H9 (cell line): ENCODE results near the gene DOCK1. TPM values are rescaled to one million over a fixed set of nuclear protein-coding genes. Genes with fewer than 3 reads are reported as not detected.

Source experiments
- DNase-seq: peaks from one replicate; pipeline ENCODE4 v3.0.0-alpha.2; 2017
- H2AFZ ChIP-seq: one replicate; pipeline ENCODE4 v1.6.1; 2013; ENCODE audit warnings: mild to moderate bottlenecking, low read length, control low read depth, moderate library complexity
- H2AK5ac ChIP-seq: 2 replicates; pipeline ENCODE4 v1.6.1; 2013; ENCODE audit warnings: low read length, control low read depth, mixed read lengths; ENCODE audit not compliant: insufficient read length
- H2BK120ac ChIP-seq: one replicate; pipeline ENCODE4 v1.6.1; 2013; ENCODE audit warnings: low read depth, mild to moderate bottlenecking, low read length, control low read depth, inconsistent platforms; ENCODE audit not compliant: poor library complexity, severe bottlenecking
- H2BK12ac ChIP-seq: 2 replicates; pipeline ENCODE4 v1.6.1; 2013; ENCODE audit warnings: low read length, control low read depth, mixed read lengths, low read depth; ENCODE audit not compliant: insufficient read length
- H2BK15ac ChIP-seq: 2 replicates; pipeline ENCODE4 v1.6.1; 2013; ENCODE audit warnings: low read depth, low read length, control low read depth
- H2BK20ac ChIP-seq: one replicate; pipeline ENCODE4 v1.6.1; 2013; ENCODE audit warnings: low read depth, mild to moderate bottlenecking, low read length, control low read depth, inconsistent platforms; ENCODE audit not compliant: poor library complexity, severe bottlenecking
- H2BK5ac ChIP-seq: 2 replicates; pipeline ENCODE4 v1.6.1; 2013; ENCODE audit warnings: low read length, control low read depth, mixed read lengths; ENCODE audit not compliant: insufficient read length
- H3K14ac ChIP-seq: 2 replicates; pipeline ENCODE4 v1.6.1; 2013; ENCODE audit warnings: low read length, control low read depth; ENCODE audit not compliant: insufficient read depth
- H3K18ac ChIP-seq: 2 replicates; pipeline ENCODE4 v1.6.1; 2013; ENCODE audit warnings: low read depth, mild to moderate bottlenecking, mixed read lengths, low read length, control low read depth; ENCODE audit not compliant: insufficient read length
- H3K23ac ChIP-seq: 2 replicates; pipeline ENCODE4 v1.6.1; 2013; ENCODE audit warnings: low read length, control low read depth, mixed read lengths, low read depth; ENCODE audit not compliant: insufficient read length
- H3K23me2 ChIP-seq: 2 replicates; pipeline ENCODE4 v1.6.1; 2013; ENCODE audit warnings: low read depth, mild to moderate bottlenecking, mixed read lengths, low read length, control low read depth; ENCODE audit not compliant: insufficient read length, poor library complexity, severe bottlenecking
- H3K27ac ChIP-seq: 2 replicates; pipeline ENCODE4 v1.5.1; 2013; ENCODE audit warnings: low read length, control low read depth, mixed read lengths, low read depth; ENCODE audit not compliant: insufficient read length
- H3K27me3 ChIP-seq: 2 replicates; pipeline ENCODE4 v1.6.1; 2013; ENCODE audit warnings: low read length, control low read depth, inconsistent platforms; ENCODE audit not compliant: insufficient read depth
- H3K4ac ChIP-seq: 2 replicates; pipeline ENCODE4 v1.6.1; 2013; ENCODE audit warnings: low read depth, mild to moderate bottlenecking, control low read depth, inconsistent platforms, low read length, moderate library complexity
- H3K4me1 ChIP-seq: 2 replicates; pipeline ENCODE4 v1.6.1; 2013; ENCODE audit warnings: low read length, control low read depth, inconsistent platforms; ENCODE audit not compliant: insufficient read depth
- H3K4me2 ChIP-seq: 2 replicates; pipeline ENCODE4 v1.6.1; 2013; ENCODE audit warnings: low read length, control low read depth, mixed read lengths; ENCODE audit not compliant: insufficient read length, insufficient read depth
- H3K56ac ChIP-seq: 2 replicates; pipeline ENCODE4 v1.6.1; 2013; ENCODE audit warnings: low read depth, mild to moderate bottlenecking, mixed read lengths, low read length, control low read depth; ENCODE audit not compliant: insufficient read length
- H3K79me1 ChIP-seq: 2 replicates; pipeline ENCODE4 v1.6.1; 2013; ENCODE audit warnings: low read depth, mild to moderate bottlenecking, moderate library complexity, low read length, control low read depth, inconsistent platforms; ENCODE audit not compliant: insufficient read depth, poor library complexity, severe bottlenecking
- H3K79me2 ChIP-seq: 2 replicates; pipeline ENCODE4 v1.6.1; 2013; ENCODE audit warnings: low read length, control low read depth, inconsistent platforms; ENCODE audit not compliant: insufficient read depth
- H3K9ac ChIP-seq: 2 replicates; pipeline ENCODE4 v1.6.1; 2013; ENCODE audit warnings: low read length, control low read depth, mixed read lengths; ENCODE audit not compliant: insufficient read length; ENCODE audit errors: extremely low read depth
- H3K9me3 ChIP-seq: one replicate; pipeline ENCODE4 v1.6.1; 2013; ENCODE audit warnings: low read depth, low read length, inconsistent platforms; ENCODE audit not compliant: control insufficient read depth
- H3T11ph ChIP-seq: one replicate; pipeline ENCODE4 v1.6.1; 2013; ENCODE audit warnings: mild to moderate bottlenecking, low read length, control low read depth, inconsistent platforms
- H4K20me1 ChIP-seq: one replicate; pipeline ENCODE4 v1.6.1; 2013; ENCODE audit not compliant: control insufficient read depth, insufficient read length, insufficient read depth
- H4K5ac ChIP-seq: 2 replicates; pipeline ENCODE4 v1.6.1; 2013; ENCODE audit warnings: low read depth, mild to moderate bottlenecking, mixed read lengths, low read length, control low read depth; ENCODE audit not compliant: insufficient read length
- H4K8ac ChIP-seq: replicated peaks from 2 replicates; pipeline ENCODE4 v1.6.1; 2013; ENCODE audit warnings: low read length, control low read depth, mixed read lengths, low read depth; ENCODE audit not compliant: insufficient read length
- H4K91ac ChIP-seq: 2 replicates; pipeline ENCODE4 v1.6.1; 2013; ENCODE audit warnings: low read depth, mild to moderate bottlenecking, moderate library complexity, mixed read lengths, low read length, control low read depth; ENCODE audit not compliant: insufficient read length
- H3K27ac Mint-ChIP-seq, 3 experiments: 2 replicates in 2 of 3; 3 replicates in 1 of 3; pipeline ENCODE4 v1.8.0; 2020 to 2021; ENCODE audit warnings: mixed read lengths in 3 of 3, mild to moderate bottlenecking in 1 of 3, moderate library complexity in 1 of 3
- H3K27me3 Mint-ChIP-seq: 2 replicates; pipeline ENCODE4 v1.8.0; 2021; ENCODE audit warnings: low read depth, mild to moderate bottlenecking, moderate library complexity, mixed read lengths
- H3K36me3 Mint-ChIP-seq, 3 experiments: 2 replicates in 2 of 3; 3 replicates in 1 of 3; pipeline ENCODE4 v1.8.0; 2020 to 2021; ENCODE audit warnings: low read depth in 3 of 3, mixed read lengths in 3 of 3; ENCODE audit not compliant: insufficient read depth in 1 of 3
- H3K4me1 Mint-ChIP-seq, 2 experiments: 2 replicates each; pipeline ENCODE4 v1.8.0; 2020; ENCODE audit warnings: mixed read lengths in 2 of 2
- H3K4me3 Mint-ChIP-seq, 2 experiments: 2 replicates in 1 of 2; 3 replicates in 1 of 2; pipeline ENCODE4 v1.8.0; 2020 to 2021; ENCODE audit warnings: mild to moderate bottlenecking in 2 of 2, mixed read lengths in 2 of 2, moderate library complexity in 1 of 2
- H3K9me3 Mint-ChIP-seq, 2 experiments: 2 replicates in 1 of 2; 3 replicates in 1 of 2; pipeline ENCODE4 v1.8.0; 2020; ENCODE audit warnings: mild to moderate bottlenecking in 2 of 2, mixed read lengths in 2 of 2, moderate library complexity in 1 of 2
- WGBS: extraction: QIAGEN DNeasy Blood & Tissue Kit; methylation state at CpG from one replicate; pipeline ENCODE4 v1.1.7; 2013; ENCODE audit warnings: missing lambda C conversion rate, low lambda C conversion rate, mixed read lengths; ENCODE audit not compliant: insufficient read length; ENCODE audit errors: extremely low coverage; 5-methylcytosine and 5-hydroxymethylcytosine counted together
- total RNA-seq: library from RNA; stranded (reverse); gene quantifications from 2 replicates; pipeline ENCODE4 v1.2.1, GENCODE V29; 2021
- TF ChIP-seq, protein P1 (sequence below): fragments of 200-600 bp; sonication (generic); conservative IDR thresholded peaks from 3 replicates; pipeline ENCODE4 v1.8.0; 2021; ENCODE audit warnings: antibody characterized with exemption, mild to moderate bottlenecking

The DOCK1 gene
- total RNA-seq, 1 experiment from 2014 or later, result 57.0 TPM

DNA sequence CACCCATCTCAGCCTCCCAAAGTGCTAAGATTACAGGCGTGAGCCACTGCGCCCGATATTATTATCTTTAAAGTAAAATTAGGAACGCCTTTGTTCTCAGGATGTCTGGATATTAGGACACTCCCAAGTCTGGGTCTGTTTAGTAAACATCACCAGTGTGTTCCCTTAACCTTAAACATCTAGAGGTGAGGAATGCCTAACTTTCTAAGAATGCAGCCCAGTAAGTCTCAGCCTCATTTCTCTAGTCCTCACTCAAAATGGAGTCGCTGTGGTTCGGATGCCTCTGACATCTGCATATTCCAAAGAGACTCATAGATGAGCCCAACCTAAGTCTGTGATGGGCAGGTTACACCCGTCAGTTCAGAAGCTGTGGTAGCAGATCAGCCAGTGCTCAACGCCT lies 295.4 kb downstream of the DOCK1 start:
- no peak overlapping the region for H2BK12ac ChIP-seq
- peaks cover 10% of the 10 kb centered on the region for H3K23me2 ChIP-seq
- no peaks in the 10 kb centered on the region; the same call in 1 of the 2 replicates for H3K27me3 ChIP-seq
- H3K27ac Mint-ChIP-seq, result no peak overlapping the region
- no peak overlapping the region for H2BK20ac ChIP-seq
- no peak overlapping the region for H2BK5ac ChIP-seq
- TF ChIP-seq, protein P1, sequence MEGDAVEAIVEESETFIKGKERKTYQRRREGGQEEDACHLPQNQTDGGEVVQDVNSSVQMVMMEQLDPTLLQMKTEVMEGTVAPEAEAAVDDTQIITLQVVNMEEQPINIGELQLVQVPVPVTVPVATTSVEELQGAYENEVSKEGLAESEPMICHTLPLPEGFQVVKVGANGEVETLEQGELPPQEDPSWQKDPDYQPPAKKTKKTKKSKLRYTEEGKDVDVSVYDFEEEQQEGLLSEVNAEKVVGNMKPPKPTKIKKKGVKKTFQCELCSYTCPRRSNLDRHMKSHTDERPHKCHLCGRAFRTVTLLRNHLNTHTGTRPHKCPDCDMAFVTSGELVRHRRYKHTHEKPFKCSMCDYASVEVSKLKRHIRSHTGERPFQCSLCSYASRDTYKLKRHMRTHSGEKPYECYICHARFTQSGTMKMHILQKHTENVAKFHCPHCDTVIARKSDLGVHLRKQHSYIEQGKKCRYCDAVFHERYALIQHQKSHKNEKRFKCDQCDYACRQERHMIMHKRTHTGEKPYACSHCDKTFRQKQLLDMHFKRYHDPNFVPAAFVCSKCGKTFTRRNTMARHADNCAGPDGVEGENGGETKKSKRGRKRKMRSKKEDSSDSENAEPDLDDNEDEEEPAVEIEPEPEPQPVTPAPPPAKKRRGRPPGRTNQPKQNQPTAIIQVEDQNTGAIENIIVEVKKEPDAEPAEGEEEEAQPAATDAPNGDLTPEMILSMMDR, result no peak
- no peaks in the 10 kb centered on the region for H3K9me3 Mint-ChIP-seq
- H3K9me3 ChIP-seq, result no peaks in the 10 kb centered on the region
- no peak overlapping the region for H3K4me3 Mint-ChIP-seq
- H3T11ph ChIP-seq, result no peak overlapping the region
- no peak overlapping the region for H3K9ac ChIP-seq
- no peaks in the 10 kb centered on the region for H3K79me1 ChIP-seq
- peaks cover 7 to 17% of the 10 kb centered on the region in 2 experiments; a peak in 3 of 4 replicates for H3K4me1 Mint-ChIP-seq
- H4K91ac ChIP-seq, result no peak overlapping the region
- no CpG with 5 or more reads among the region's 8 CpGs for WGBS
- H3K4me1 ChIP-seq, result peaks cover 2% of the 10 kb centered on the region; the same call in 1 of the 2 replicates
- H3K4me2 ChIP-seq, result no peak overlapping the region
- H4K5ac ChIP-seq, result no peak overlapping the region
- no peak overlapping the region for H3K27ac ChIP-seq
- no peak overlapping the region for H2BK15ac ChIP-seq
- H3K56ac ChIP-seq, result no peak overlapping the region
- no peaks in the 10 kb centered on the region for H3K79me2 ChIP-seq
- no peak overlapping the region for H4K8ac ChIP-seq
- no peak overlapping the region for H3K14ac ChIP-seq
- H3K27me3 Mint-ChIP-seq, result peaks cover 6% of the 10 kb centered on the region
- H4K20me1 ChIP-seq, result no peaks in the 10 kb centered on the region
- H3K23ac ChIP-seq, result no peak overlapping the region
- H3K18ac ChIP-seq, result no peak overlapping the region
- no peak overlapping the region for H2BK120ac ChIP-seq
- DNase-seq, result no peak
- H3K36me3 Mint-ChIP-seq, result peaks cover 0 to 5% (median 0%) of the 10 kb centered on the region in 3 experiments; a peak in 2 of 7 replicates
- H3K4ac ChIP-seq, result no peak overlapping the region
- no peak overlapping the region for H2AFZ ChIP-seq
- no peak overlapping the region for H2AK5ac ChIP-seq
